Tibial artery (tissue), 4 donors: Measurements from ENCODE around the gene POLDIP2.

Experiments
- DNase-seq, 2 donors: peaks; one replicate each; pipeline ENCODE4 v3.0.0-alpha.2; 2019
- H3K27ac ChIP-seq, 2 donors: fragments of 200-600 bp; sonication (generic) in 1 of 2; 1 replicate in 1 of 2; 2 replicates in 1 of 2; pipeline ENCODE4 v1.5.1; 2018 to 2019; ENCODE audit warnings: mild to moderate bottlenecking in 1 of 2
- H3K27me3 ChIP-seq, 2 donors: fragments of 200-600 bp; sonication (generic) in 1 of 2; one replicate each; pipeline versions ENCODE4 v1.5.1 to v1.6.0; 2016 to 2019
- H3K36me3 ChIP-seq, 3 donors: fragments of 200-600 bp; sonication (generic) in 2 of 3; one replicate each; pipeline ENCODE4 v1.5.1; 2016 to 2019; ENCODE audit warnings: mild to moderate bottlenecking in 2 of 3
- H3K4me1 ChIP-seq, 4 donors: fragments of 200-600 bp; sonication (generic) in 2 of 4; 1 replicate in 3 of 4; 2 replicates in 1 of 4; pipeline ENCODE4 v1.5.1; 2016 to 2019
- H3K4me3 ChIP-seq, 2 donors: fragments of 200-600 bp; sonication (generic) in 1 of 2; 1 replicate in 1 of 2; 2 replicates in 1 of 2; pipeline ENCODE4 v1.5.1; 2018 to 2019; ENCODE audit warnings: mild to moderate bottlenecking in 2 of 2
- H3K9me3 ChIP-seq, 3 donors: fragments of 200-600 bp; sonication (generic) in 1 of 3; one replicate each; pipeline ENCODE4 v1.5.1; 2016 to 2019
- intact Hi-C: fragments of 100-400 bp; cut with DNase I; formaldehyde crosslinking; loops from one replicate; pipeline ENCODE4 v1.15.0; 2023; ENCODE audit warnings: low total_unique reads
- TF ChIP-seq, protein P1 (sequence below), 2 experiments: fragments of 200-600 bp in 1 of 2; fragments of 450-650 bp in 1 of 2; IDR thresholded peaks; one replicate each; pipeline ENCODE4 v1.5.1; 2017 to 2019; ENCODE audit warnings: antibody characterized with exemption in 2 of 2, mild to moderate bottlenecking in 1 of 2, moderate library complexity in 1 of 2

The POLDIP2 gene

DNA sequence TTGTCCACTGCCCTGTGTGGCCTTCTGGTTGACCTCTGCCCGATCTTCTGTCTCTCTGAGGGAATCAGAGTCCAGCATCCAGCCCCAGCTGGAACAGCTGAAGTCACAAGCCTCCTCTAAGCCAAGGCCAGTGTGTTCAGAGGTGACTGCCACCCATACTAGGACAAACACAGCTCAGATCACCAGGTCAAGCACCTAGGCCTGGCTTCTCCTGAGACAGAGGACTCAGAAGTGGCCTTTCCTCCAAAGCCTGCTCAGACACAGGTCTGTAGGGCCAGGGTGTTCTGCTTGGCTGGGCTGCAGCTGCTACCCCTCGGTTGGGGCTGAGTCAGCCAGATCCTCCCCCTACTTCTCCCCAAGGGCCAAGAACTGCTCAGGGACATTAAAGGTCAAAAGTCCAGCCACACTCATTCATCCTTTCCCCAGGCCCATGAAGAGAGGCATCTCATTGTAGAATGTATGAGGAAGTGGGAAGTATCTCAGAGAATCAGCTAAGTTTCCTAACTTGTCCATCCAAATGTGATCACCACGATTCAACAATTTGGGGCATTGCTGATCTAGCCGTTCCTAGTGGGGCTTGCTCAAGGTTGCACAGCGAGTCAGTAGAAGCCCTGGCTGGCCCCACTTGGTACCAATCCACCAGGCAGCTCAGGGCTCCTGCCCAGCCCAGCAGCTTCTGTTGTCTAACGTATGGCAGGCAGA, 41.1 kb upstream of the POLDIP2 start:
- H3K4me3 ChIP-seq = no peak overlapping the region
- TF ChIP-seq, protein P1, sequence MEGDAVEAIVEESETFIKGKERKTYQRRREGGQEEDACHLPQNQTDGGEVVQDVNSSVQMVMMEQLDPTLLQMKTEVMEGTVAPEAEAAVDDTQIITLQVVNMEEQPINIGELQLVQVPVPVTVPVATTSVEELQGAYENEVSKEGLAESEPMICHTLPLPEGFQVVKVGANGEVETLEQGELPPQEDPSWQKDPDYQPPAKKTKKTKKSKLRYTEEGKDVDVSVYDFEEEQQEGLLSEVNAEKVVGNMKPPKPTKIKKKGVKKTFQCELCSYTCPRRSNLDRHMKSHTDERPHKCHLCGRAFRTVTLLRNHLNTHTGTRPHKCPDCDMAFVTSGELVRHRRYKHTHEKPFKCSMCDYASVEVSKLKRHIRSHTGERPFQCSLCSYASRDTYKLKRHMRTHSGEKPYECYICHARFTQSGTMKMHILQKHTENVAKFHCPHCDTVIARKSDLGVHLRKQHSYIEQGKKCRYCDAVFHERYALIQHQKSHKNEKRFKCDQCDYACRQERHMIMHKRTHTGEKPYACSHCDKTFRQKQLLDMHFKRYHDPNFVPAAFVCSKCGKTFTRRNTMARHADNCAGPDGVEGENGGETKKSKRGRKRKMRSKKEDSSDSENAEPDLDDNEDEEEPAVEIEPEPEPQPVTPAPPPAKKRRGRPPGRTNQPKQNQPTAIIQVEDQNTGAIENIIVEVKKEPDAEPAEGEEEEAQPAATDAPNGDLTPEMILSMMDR (IDR thresholded peaks at IDR 0.05) = no peak
- DNase-seq = no peak
- H3K9me3 ChIP-seq = no peaks in the 10 kb centered on the region
- intact Hi-C loops = no loop called here
- H3K27me3 ChIP-seq = no peaks in the 10 kb centered on the region
- H3K36me3 ChIP-seq = peaks cover 24 to 97% (median 66%) of the 10 kb centered on the region in 3 donors
- no peaks in the 10 kb centered on the region for H3K4me1 ChIP-seq
- H3K27ac ChIP-seq = no peak overlapping the region

DNA sequence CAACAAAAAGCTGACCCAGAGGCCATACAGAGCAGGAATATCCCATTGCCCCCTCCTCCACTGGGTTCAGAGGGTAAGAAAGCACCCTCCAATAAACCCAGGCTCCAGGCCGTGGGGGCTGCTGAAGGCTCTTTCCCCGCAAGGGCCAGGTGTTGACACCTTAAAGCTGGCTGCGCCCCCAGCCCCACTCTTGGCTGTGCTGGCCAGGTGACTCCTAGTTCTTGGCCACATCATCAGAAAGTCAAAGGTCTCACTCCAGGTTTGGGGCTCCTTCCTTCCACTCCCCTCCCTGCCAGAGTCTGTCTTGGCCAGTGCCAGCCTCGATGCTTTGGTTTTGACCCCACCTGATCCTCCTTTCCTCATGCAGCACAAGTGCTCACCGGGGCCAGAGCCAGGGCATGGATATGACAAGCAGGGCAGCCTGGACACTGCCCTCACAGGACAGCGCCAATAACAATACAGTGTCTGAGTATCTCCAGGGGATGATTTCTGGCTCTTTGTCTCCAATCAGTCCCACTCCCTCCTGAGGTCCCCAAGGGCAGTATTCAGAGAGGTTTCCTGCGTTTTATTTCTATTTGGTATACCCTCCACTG, 40.5 kb upstream of the POLDIP2 start:
- intact Hi-C loops = no loop called here

DNA sequence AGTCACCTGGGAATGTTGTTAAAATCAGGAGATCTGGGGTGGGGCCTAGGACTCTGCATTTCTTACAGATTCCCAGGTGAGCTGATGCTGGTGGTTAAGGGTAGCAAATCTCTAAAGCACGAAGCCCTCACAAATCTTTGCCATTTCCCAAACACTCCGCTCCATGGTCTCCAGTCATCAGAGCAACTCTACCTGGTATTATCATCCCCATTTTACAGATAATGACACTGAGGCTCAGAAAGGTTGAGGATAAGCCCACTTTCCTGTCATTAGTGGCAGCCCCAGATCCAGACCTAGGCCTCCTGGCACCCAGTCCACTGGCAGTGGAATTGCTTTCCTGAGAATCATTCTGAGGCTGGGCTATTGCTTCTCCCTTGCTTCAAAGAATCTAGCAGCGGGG, 39.9 kb upstream of the POLDIP2 start:
- Histone ChIP-seq H3K9me3 (no peaks in the 10 kb centered on the region), H3K27ac (no peak overlapping the region), H3K27me3 (no peaks in the 10 kb centered on the region), H3K4me1 (no peaks in the 10 kb centered on the region), H3K36me3 (peaks cover 30 to 97% (median 74%) of the 10 kb centered on the region in 3 donors), H3K4me3 (no peak overlapping the region)
- no peak for DNase-seq
- TF ChIP-seq, protein P1 (IDR thresholded peaks at IDR 0.05) = no peak
- intact Hi-C loops = no loop called here

More for the DNA sequence above, 40.5 kb upstream of the POLDIP2 start:
- H3K36me3 ChIP-seq = peaks cover 30 to 97% (median 72%) of the 10 kb centered on the region in 3 donors
- H3K9me3 ChIP-seq = no peaks in the 10 kb centered on the region
- no peak overlapping the region for H3K4me3 ChIP-seq
- no peaks in the 10 kb centered on the region for H3K27me3 ChIP-seq
- H3K4me1 ChIP-seq = no peaks in the 10 kb centered on the region
- TF ChIP-seq, protein P1 (IDR thresholded peaks at IDR 0.05) = no peak
- no peak overlapping the region for H3K27ac ChIP-seq
- DNase-seq = no peak

DNA sequence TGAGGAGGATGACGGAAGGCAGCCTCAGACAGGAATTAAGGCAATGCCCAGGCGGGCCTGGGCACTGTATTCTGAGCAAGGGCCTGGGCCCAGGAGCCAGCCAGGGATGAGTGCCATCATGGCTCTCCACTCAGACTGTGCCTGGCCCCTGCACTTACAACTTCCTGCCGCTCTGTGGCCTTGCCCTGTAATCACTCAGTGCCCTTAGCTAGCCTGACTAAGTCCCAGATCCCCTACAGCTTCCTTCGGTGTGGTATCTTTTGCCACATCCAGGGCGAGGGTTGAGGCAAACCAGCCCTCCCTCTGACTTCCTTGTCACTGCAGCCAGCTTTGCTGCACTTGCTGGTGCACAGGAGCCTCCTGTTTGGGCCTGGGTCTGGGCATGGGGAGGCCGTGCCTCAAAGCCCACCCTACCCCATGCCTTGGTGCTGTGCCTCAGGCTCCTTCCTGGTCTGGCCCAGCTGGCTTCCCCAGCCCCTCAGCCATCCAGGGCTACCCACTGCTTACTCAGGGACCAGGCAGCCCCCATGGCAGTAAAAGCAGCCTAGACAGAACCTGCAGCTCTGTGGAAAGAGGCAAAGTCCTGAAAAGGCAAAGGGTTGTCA, 39.4 kb upstream of the POLDIP2 start:
- Histone ChIP-seq H3K27ac (no peak overlapping the region), H3K4me1 (no peaks in the 10 kb centered on the region), H3K4me3 (no peak overlapping the region), H3K27me3 (no peaks in the 10 kb centered on the region), H3K36me3 (peaks cover 30 to 97% (median 74%) of the 10 kb centered on the region in 3 donors), H3K9me3 (no peaks in the 10 kb centered on the region)
- TF ChIP-seq, protein P1 (IDR thresholded peaks at IDR 0.05) = no peak
- intact Hi-C loops = no loop called here
- DNase-seq = no peak

DNA sequence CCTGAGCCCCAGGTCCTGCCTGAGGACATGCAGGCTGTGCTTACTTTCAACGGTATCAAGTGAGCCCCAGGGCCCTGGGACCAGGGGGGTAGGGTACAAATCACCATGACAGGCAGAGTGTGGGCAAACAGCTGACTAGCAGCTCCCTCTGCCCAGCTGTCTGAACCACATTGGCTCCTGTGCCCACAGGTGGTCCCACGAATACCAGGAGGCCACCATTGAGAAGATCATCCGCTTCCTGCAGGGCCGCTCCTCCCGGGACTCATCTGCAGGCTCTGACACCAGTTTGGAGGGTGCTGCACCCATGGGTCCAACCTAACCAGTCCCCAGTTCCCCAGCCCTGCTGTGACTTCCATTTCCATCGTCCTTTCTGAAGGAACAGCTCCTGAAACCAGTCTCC, 38.6 kb upstream of the POLDIP2 start:
- Histone ChIP-seq H3K36me3 (peaks cover 37 to 95% (median 77%) of the 10 kb centered on the region in 3 donors), H3K27ac (no peak overlapping the region), H3K4me1 (no peaks in the 10 kb centered on the region), H3K4me3 (no peak overlapping the region), H3K27me3 (no peaks in the 10 kb centered on the region), H3K9me3 (no peaks in the 10 kb centered on the region)
- DNase-seq = no peak
- intact Hi-C loops = no loop called here
- TF ChIP-seq, protein P1 (IDR thresholded peaks at IDR 0.05) = no peak
